ENCODE data around the gene SERPINA6. TPM values are rescaled to one million over a fixed set of nuclear protein-coding genes. Genes with fewer than 3 reads are reported as not detected.
"Not testable (repeated sequence)": the region's sequence is repeated elsewhere in the genome, so short reads cannot be mapped to it uniquely, and the experiment has no call there.

The SERPINA6 gene
- under 1 TPM in 5 of 8 experiments, not detected in 3; 0.13 to 0.97 (median 0.43) TPM for total RNA-seq

GRCh38 chr14:94322648-94323570 is at the start of gene SERPINA6:
TSS of gene SERPINA6 (minus strand) at chr14:94323336. CDS start at chr14:94314648, 8,688 bp downstream.
- WGBS, 10 experiments: 30 to 91% (median 67%) methylated on average over 1 to 8 of the region's 15 CpGs; no CpG with 5 or more reads in 2 of the 10 experiments
- in situ Hi-C loops (cut with MboI; ENCODE audit: low pct_unique_long_range_greater_than_20kb in 2 of 9, low sequenced_read_pairs in 9 of 9, unreplicated experiment in 9 of 9): no loop called here
- H3K4me1 ChIP-seq (replicated peaks in 1 of 2): peaks cover 0 to 3% of the 10 kb centered on the region in 2 donors
- peak within 1 kb of the TSS in 1 of 2 donors; percentile 48 for H3K27ac ChIP-seq
- ATAC-seq (replicated peaks in 6 of 8): peak in 7 of 8 experiments; percentile 11 to 93 (median 84)
- no peak within 1 kb of the TSS for H3K4me3 ChIP-seq

- H3K27ac ChIP-seq: no peak overlapping the region
- in situ Hi-C loops (cut with MboI; ENCODE audit: low pct_unique_long_range_greater_than_20kb in 2 of 9, low sequenced_read_pairs in 9 of 9, unreplicated experiment in 9 of 9): no loop called here
- WGBS, 10 experiments: 20 to 100% (median 80%) methylated on average over 1 to 4 of the region's 13 CpGs; no CpG with 5 or more reads in 1 of the 10 experiments
- H3K4me3 ChIP-seq: no peak overlapping the region
- no peak for ATAC-seq (replicated peaks in 6 of 8)
- H3K4me1 ChIP-seq (replicated peaks in 1 of 2): peaks cover 0 to 9% of the 10 kb centered on the region in 2 donors
Observed at GRCh38 chr14:94372021-94372605, 49.0 kb upstream of the SERPINA6 start.

GRCh38 chr14:94370524-94370910 is 47.4 kb upstream of the SERPINA6 start:
- ATAC-seq (replicated peaks in 6 of 8): no peak
- no peak overlapping the region for H3K4me3 ChIP-seq
- H3K4me1 ChIP-seq (replicated peaks in 1 of 2): peaks cover 0 to 6% of the 10 kb centered on the region in 2 donors
- 60% methylated on average over 1 of the region's 6 CpGs; no CpG with 5 or more reads in 9 of the 10 experiments for WGBS, 10 experiments
- H3K27ac ChIP-seq: no peak overlapping the region
- in situ Hi-C loops (cut with MboI; ENCODE audit: low pct_unique_long_range_greater_than_20kb in 2 of 9, low sequenced_read_pairs in 9 of 9, unreplicated experiment in 9 of 9): no loop called here

GRCh38 chr14:94369766-94370523 is 46.8 kb upstream of the SERPINA6 start:
- H3K27ac ChIP-seq; H3K4me3 ChIP-seq; in situ Hi-C loops (cut with MboI; ENCODE audit: low pct_unique_long_range_greater_than_20kb in 2 of 9, low sequenced_read_pairs in 9 of 9, unreplicated experiment in 9 of 9); H3K4me1 ChIP-seq (replicated peaks in 1 of 2); ATAC-seq (replicated peaks in 6 of 8): not testable (repeated sequence)
- no CpG with 5 or more reads among the region's 22 CpGs for WGBS, 10 experiments

GRCh38 chr14:94368956-94369355 is 45.8 kb upstream of the SERPINA6 start:
- no peak overlapping the region for H3K4me3 ChIP-seq
- no peak for ATAC-seq (replicated peaks in 6 of 8)
- WGBS, 10 experiments: 81 to 100% (median 86%) methylated on average over 1 to 6 of the region's 7 CpGs; no CpG with 5 or more reads in 2 of the 10 experiments
- in situ Hi-C loops (cut with MboI; ENCODE audit: low pct_unique_long_range_greater_than_20kb in 2 of 9, low sequenced_read_pairs in 9 of 9, unreplicated experiment in 9 of 9): no loop called here
- H3K27ac ChIP-seq: no peak overlapping the region
- no peaks in the 10 kb centered on the region for H3K4me1 ChIP-seq (replicated peaks in 1 of 2)

- in situ Hi-C loops (cut with MboI; ENCODE audit: low pct_unique_long_range_greater_than_20kb in 2 of 9, low sequenced_read_pairs in 9 of 9, unreplicated experiment in 9 of 9): no loop called here
- Histone ChIP-seq H3K27ac (no peak overlapping the region), H3K4me1 (replicated peaks in 1 of 2) (no peaks in the 10 kb centered on the region), H3K4me3 (no peak overlapping the region)
- ATAC-seq (replicated peaks in 6 of 8): no peak
- WGBS, 10 experiments: 83% methylated on average over 1 of the region's 3 CpGs; no CpG with 5 or more reads in 9 of the 10 experiments
Observed at GRCh38 chr14:94368243-94368590, 45.1 kb upstream of the SERPINA6 start.

GRCh38 chr14:94367347-94368242 is 44.5 kb upstream of the SERPINA6 start:
- in situ Hi-C loops (cut with MboI; ENCODE audit: low pct_unique_long_range_greater_than_20kb in 2 of 9, low sequenced_read_pairs in 9 of 9, unreplicated experiment in 9 of 9): no loop called here
- H3K27ac ChIP-seq: no peak overlapping the region
- ATAC-seq (replicated peaks in 6 of 8): peak in 2 of 8 experiments; percentile 28 to 65
- no peaks in the 10 kb centered on the region for H3K4me1 ChIP-seq (replicated peaks in 1 of 2)
- 17 to 100% (median 86%) methylated on average over 1 to 7 of the region's 12 CpGs; no CpG with 5 or more reads in 2 of the 10 experiments for WGBS, 10 experiments
- no peak overlapping the region for H3K4me3 ChIP-seq

- peak in 4 of 8 experiments; percentile 60 to 72 (median 66) for ATAC-seq (replicated peaks in 6 of 8)
- 60 to 100% (median 88%) methylated on average over 1 to 12 of the region's 14 CpGs; no CpG with 5 or more reads in 1 of the 10 experiments for WGBS, 10 experiments
Observed at GRCh38 chr14:94366146-94366915, 43.2 kb upstream of the SERPINA6 start, which contains the start of gene SERPINA2. TSS of gene SERPINA2 (minus strand) at chr14:94366698.

GRCh38 chr14:94365624-94366023 is 42.5 kb upstream of the SERPINA6 start:
- 33 to 96% (median 73%) methylated on average over 1 to 3 of the region's 3 CpGs; no CpG with 5 or more reads in 2 of the 10 experiments for WGBS, 10 experiments
- ATAC-seq (replicated peaks in 6 of 8): no peak
- Histone ChIP-seq H3K4me1 (replicated peaks in 1 of 2) (no peaks in the 10 kb centered on the region), H3K4me3 (no peak overlapping the region), H3K27ac (no peak overlapping the region)
- in situ Hi-C loops (cut with MboI; ENCODE audit: low pct_unique_long_range_greater_than_20kb in 2 of 9, low sequenced_read_pairs in 9 of 9, unreplicated experiment in 9 of 9): no loop called here

More at GRCh38 chr14:94366146-94366915, 43.2 kb upstream of the SERPINA6 start, which contains the start of gene SERPINA2:
- Histone ChIP-seq H3K27ac (no peak within 1 kb of the TSS), H3K4me3 (no peak within 1 kb of the TSS), H3K4me1 (replicated peaks in 1 of 2) (no peaks in the 10 kb centered on the region)
- in situ Hi-C loops (cut with MboI; ENCODE audit: low pct_unique_long_range_greater_than_20kb in 2 of 9, low sequenced_read_pairs in 9 of 9, unreplicated experiment in 9 of 9): no loop called here

GRCh38 chr14:94364964-94365363 is 41.8 kb upstream of the SERPINA6 start:
- Histone ChIP-seq H3K27ac (no peak overlapping the region), H3K4me1 (replicated peaks in 1 of 2) (no peaks in the 10 kb centered on the region), H3K4me3 (no peak overlapping the region)
- in situ Hi-C loops (cut with MboI; ENCODE audit: low pct_unique_long_range_greater_than_20kb in 2 of 9, low sequenced_read_pairs in 9 of 9, unreplicated experiment in 9 of 9): no loop called here
- 40 to 71% (median 59%) methylated on average over 1 to 4 of the region's 5 CpGs; no CpG with 5 or more reads in 4 of the 10 experiments for WGBS, 10 experiments
- peak in 1 of 8 experiments; percentile 32 for ATAC-seq (replicated peaks in 6 of 8)

GRCh38 chr14:94364037-94364436 is 40.9 kb upstream of the SERPINA6 start:
- Histone ChIP-seq H3K4me1 (replicated peaks in 1 of 2) (no peaks in the 10 kb centered on the region), H3K27ac (no peak overlapping the region), H3K4me3 (no peak overlapping the region)
- 50 to 100% (median 82%) methylated on average over 1 to 2 of the region's 3 CpGs; no CpG with 5 or more reads in 4 of the 10 experiments for WGBS, 10 experiments
- ATAC-seq (replicated peaks in 6 of 8): no peak
- in situ Hi-C loops (cut with MboI; ENCODE audit: low pct_unique_long_range_greater_than_20kb in 2 of 9, low sequenced_read_pairs in 9 of 9, unreplicated experiment in 9 of 9): no loop called here
